NCI-H2196 treated with DMSO at 0.1 percent for 48 hours (cell line): ENCODE data around the gene YWHAE.
"Not testable (repeated sequence)": the region's sequence is repeated elsewhere in the genome, so short reads cannot be mapped to it uniquely, and the experiment has no call there.

Source experiments
- DNase-seq: peaks from one replicate; lab custom pipeline; 2025; ENCODE audit not compliant: unreplicated experiment; lab: John Stamatoyannopoulos, UW

Gene YWHAE

DNA sequence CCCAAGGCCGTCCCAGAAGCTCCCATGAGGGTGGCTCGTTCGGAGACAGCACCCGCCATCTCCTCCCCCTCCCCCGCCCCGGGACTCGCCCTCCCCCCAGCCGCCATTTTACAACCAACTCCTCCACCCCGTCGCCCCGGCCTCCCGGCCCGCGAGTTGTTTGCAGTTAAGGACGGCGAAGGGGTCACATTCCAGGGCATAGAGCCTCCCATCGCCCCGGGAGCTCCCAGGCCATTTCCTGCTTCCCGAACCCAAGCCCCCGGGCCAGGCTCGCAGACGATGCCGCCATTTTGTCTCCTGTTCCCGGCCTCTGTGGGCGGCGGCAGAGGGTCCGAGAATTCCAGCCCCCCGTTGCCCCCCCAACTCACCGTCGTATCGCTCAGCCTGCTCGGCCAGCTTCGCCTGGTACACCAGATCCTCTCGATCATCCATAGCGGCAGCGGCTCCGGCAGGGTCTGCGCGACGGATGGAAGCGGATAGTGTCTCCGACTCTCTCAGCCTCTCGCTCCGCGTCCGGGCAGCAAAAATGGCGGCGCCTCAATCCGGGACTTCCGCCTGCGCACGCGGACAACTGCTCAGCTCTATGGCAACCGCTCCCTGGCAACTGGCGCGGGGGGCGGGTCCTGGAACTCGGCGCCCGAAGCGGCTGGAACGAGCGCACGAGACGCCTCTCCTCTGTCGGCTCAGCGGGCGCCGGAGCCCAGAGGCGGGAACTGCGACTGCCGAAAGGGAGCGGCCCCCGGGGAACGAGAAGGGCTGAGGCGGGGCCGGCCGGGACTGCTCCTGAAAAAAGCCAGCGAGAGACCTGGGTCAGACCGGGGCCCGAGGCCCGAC lies at the start of gene YWHAE:
TSS of gene YWHAE (minus strand) at position 544 of the 834 bp plus-strand sequence. CDS start at position 432, 112 bp downstream.
- DNase-seq, result peak; percentile 65

DNA sequence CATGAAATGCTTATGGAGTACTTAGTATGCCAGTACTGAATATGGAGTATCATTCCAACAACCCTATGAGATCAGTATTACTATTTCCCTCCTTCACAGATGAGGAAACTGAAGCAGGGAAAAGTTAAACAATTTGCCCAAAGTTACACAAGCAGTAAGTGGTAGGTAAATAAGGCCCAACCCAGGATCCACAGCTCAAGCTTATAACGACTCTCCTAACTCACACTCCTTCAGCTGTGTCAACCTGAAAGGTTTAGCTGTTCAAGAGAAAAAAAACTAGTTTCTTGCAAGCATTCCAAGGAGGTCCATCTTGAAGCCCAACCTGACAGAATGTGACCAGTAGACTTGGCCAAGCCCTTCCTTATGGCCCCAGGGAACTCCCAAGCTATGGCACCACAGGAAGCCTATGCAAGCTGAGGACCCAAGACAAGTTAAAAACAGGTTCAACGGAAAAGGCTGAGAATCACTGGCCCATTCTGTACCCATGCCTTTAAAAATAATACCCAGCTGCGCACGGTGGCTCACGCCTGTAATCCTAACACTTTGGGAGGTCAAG lies 49.5 kb upstream of the YWHAE start:
- no peak for DNase-seq

DNA sequence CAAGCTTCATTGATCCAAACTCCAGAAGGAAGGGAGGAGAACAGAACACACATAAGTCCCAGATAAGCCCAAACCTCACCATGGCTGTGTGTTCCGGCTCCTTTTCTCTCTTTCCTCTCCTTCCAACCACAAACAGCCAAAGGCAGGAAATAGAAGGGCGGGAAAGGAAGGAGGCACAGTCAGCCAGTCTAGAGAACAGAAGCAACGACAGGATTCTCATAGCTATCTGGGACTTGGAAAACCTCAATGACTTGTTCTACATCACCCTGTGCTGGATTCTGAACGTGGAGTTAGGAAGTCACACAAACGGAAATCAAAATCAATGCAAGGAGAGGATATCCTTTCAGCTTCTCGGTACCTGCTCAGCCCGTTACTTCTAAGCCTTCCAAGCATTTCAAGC lies 47.0 kb upstream of the YWHAE start:
- no peak for DNase-seq

DNA sequence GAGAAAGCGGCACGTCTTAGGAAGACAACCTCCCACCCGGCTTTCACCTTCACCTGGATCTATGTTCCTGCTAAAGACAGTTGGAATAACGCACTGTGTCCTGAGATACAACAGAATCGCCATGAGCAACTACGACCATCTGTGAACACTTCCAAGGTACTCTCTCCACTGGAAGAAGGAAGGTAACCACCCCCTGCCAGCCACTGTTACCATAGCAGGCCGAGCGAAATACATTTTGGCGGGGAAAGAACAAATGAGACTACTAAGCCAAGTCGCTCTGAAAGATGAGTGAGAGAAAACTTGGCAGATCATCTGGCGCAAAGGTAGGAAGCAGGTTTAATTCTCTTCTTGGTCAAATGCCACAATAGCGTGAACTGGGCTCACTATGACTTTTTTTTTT lies 46.2 kb upstream of the YWHAE start:
- DNase-seq, result no peak

DNA sequence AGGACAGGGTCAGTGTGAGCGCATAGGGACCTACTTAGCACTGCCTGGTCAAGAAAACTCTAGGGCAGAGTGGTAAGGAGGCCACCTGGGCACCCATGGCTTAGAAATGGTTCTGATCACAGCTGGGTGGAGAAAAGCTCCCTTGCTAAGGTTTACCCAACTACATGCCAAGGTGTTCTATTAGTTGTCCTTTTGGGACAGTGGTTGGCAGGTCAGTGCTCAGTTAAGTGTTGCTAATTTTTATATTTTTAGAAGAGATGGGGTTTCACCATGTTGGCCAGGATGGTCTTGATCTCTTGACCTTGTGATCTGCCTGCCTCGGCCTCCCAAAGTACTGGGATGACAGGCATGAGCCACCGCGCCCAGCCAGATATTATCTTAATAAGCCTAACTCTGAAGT lies 45.7 kb upstream of the YWHAE start:
- DNase-seq, result not testable (repeated sequence)

DNA sequence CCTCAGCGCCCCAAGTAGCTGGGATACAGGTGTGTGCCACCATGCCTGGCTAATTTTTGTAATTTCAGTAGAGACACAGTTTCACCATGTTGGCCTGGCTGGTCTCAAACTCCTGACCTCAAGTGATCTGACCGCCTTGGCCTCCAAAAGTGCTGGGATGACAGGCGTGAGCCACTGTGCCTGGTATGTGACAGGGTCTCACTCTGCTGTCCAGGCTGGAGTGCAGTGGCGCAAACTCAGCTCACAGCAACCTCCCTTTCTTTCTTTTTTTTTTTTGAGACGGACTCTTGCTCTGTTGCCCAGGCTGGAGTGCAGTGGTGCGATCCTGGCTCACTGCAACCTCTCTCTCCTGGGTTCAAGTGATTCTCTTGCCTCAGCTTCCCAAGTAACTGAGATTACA lies 42.7 kb upstream of the YWHAE start:
- not testable (repeated sequence) for DNase-seq

DNA sequence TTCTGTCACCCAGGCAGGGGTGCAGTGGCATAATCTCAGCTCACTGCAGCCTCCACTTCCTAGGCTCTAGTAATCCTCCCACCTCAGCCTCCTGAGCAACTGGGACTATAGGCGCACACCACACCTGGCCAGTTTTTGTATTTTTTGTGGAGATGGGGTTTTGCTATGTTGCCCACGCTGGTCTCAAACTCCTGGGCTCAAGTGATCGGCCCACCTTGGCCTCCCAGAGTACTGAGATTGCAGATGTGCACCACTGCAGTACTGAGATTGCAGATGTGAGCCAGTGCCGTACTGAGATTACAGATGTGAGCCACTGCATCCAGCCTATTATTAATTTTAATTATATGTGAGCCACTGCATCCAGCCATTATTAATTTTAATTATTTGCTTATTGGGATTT lies 42.2 kb upstream of the YWHAE start:
- no peak for DNase-seq

DNA sequence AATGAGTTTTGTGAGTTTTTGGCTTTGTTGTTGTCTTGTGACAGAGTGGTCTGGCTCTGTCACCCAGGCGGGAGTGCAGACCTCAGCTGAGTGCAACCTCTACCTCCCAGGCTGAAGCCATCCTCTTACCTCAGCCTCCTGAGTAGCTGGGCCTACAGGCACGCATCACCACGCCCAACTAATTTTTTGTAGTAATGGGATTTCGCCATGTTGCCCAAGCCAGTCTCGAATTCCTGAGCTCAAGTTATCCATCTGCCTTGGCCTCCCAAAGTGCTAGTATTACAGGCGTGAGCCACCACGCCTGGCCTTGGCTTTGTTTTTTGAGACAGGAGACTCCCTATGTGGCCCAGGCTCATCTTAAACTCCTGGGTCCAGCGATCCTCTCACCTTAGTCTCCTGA lies 40.9 kb upstream of the YWHAE start:
- DNase-seq, result no peak

DNA sequence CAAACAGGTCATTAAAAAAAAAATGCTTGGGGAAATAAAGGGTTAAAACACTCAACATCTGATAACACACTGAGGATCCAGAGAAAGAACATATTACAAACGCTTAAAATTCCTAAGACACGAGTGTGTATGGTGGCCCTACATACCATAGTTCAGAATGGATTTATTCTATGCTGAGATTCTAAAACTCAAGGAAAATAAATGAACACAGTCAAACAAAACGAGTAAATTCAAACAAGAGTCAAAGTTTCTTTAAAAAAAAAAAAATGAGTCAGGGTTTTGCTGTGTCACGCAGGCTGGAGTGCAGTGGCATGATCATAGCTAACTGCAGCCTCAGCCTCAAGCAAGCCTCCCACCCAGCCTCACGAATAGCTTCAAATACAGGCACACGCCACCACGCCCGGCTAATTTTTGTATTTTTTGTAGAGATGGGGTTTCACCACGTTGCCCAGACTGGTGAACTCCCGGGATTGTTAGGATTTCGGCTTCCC lies 38.6 kb upstream of the YWHAE start:
- no peak for DNase-seq

DNA sequence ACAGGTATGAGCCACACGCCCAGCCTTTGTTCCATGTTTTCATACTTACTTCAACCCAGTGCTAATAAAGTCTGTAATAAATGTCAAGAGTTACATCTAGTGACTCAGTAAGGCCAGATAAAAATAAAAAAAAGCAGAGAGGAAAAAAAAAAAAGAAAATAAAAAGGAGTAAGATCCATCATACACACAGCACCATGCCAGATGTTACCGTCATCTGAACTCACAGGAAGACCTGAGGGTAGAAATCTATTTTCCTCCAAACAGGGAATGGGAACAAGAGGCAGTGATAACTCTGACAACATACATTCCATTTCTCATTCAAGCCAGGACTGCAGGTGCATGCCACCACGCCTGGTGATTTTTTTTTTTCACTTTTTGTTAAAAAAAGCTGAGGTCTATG lies 35.3 kb upstream of the YWHAE start:
- DNase-seq, result no peak

DNA sequence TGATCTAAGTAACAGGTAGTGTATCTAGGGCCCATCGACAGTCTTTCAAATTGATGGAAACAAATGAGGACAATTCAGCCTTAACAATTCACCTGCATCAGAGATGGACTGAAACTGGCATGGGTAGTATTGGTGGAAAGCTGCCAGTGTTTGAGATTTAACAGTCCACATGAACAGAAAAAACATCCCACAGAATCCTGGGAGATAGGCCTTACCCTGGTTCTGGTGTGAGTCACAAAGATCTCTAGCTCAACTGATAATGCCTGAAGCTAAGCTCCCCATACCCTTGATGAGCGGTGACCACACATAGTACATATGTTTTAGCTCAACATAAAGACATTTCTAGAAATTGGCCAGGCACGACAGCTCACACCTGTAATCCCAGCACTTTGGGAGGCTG lies 34.1 kb upstream of the YWHAE start:
- no peak for DNase-seq

DNA sequence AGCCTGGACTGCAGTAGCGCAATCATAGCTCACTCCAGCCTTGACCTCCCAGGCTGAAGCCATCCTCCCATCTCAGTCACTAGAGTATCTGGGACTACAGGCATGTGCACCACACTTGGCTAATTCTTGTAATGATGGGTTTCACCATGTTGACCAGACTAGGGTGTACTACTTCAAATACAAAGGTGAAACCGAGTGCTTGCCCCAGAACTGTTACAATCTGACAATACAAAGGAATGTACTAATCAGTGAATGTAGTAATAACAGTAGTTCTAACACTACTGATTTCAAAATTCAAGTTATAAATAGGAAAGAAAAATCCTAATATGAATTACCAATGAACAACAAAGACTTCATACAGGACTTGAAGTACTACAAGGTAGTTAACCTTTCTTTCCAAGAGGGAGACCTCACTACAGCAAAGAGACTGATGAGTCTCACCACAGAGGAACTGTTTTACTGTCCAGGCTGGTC lies 31.6 kb upstream of the YWHAE start:
- no peak for DNase-seq

DNA sequence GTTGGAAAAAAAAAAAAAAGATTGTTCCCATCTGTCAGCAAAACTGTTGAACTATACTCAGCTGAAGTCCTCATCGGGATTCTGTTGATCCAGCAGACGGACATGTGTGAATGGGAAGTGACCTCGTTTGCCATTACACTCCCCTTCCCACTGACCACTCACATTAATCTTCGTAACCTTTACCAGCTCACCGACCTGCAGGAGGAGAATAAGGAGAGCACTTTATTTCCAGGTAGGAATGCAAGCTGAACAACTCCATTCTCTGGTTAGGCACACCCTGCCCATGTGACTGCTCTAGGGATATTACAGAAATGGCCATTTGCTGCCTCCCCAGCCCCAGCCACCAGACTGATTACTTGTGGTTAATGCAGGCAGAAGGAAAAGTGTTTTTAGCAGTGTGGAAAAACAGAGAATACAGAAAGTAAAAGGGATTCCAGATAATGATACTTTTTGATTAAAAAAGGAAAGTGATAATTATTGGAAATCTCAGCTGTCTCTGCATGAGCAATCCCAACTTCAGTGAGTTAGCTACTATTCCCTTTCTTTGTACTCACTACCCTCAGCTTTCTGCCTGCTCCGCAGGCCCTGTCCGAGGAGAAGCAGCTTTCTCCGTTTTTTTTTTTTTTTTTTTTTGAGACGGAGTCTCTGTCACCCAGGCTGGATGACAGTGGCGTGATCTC lies 23.6 kb upstream of the YWHAE start:
- no peak for DNase-seq

DNA sequence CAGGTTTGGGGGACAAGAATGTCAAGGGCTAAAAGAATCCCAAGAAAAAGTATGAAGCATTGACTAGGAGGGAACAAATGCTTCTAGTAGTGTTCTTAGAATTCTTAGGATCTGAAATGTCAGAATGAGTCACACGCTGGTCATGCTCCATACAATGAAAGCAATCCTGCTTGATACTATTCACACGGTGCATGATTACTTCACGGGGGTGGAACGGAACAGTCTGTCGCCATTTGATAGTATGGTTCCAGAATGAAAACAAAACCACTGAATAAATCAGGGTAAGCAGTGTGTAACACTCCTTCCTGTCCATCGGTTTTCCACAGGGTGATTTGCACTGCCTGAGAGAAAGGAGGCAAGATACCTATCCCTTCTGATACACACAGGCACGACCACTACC lies 22.9 kb upstream of the YWHAE start:
- no peak for DNase-seq

DNA sequence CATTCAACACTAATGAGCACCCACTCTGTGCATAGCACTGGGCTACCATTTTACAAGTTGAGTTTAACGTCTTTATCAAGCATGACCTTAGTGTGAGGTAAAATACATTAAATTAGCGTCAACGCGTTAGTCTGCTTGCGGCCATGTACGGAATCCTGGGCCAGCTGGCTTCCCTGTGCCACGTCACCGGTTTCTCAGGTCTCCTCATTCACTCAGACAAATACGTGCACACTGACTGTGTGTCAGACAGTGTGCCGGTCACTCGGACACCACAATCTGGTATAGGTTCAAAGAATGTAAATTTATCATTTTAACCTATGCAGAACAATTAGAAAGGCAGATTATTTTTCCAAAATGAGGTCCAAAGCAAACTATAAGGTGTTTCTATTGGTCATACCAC lies 21.4 kb upstream of the YWHAE start:
- DNase-seq, result no peak

DNA sequence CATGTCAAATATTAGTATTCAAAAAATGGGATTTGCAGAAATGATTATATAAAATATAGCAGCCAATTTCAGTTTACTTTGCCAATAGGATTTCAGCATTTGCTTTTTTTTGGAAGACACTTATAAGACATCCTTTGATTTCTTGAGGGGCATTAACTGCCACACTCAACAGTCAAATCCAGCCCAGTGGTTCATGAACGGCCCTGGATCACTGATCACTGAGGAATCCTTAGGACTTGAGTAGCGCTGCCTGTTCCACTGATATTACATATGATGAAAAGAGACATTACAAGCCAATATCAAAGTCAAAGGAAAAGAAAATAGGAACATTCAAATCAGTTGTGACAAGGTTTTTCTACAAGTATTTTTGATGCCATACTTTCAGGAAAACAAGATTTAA lies 21.0 kb upstream of the YWHAE start:
- no peak for DNase-seq

DNA sequence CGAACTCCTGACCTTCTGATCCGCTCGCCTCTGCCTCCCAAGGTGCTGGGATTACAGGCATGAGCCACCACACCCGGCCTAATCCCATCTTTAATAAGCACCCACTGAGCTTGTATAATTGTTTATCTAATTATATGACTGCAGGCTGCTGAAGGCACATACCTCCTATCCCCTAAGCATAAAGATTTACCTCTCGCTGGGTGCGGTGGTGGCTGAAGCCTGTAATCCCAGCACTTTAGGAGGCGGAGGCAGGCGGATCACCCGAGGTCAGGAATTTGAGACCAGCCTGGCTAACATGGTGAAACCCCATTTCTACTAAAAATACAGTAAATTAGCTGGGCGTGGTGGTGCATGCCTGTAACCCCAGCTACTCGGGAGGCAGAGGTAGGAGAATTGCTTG lies 20.1 kb upstream of the YWHAE start:
- DNase-seq, result no peak

DNA sequence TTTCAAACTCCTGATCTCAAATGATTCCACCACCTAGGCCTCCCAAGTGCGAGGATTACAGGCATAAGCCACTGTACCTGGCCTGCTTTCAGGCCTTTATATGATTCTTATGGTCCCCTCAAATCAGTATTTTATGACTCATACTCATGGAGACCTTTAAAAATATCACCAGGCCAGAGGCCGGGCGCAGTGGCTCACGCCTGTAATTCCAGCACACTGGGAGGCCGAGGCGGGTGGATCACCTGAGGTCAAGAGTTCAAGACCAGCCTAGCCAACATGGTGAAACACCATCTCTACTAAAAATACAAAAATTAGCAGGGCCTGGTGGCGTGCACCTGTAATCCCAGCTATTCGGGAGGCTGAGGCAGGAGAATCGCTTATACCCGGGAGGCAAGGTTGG lies 18.5 kb upstream of the YWHAE start:
- DNase-seq, result not testable (repeated sequence)

DNA sequence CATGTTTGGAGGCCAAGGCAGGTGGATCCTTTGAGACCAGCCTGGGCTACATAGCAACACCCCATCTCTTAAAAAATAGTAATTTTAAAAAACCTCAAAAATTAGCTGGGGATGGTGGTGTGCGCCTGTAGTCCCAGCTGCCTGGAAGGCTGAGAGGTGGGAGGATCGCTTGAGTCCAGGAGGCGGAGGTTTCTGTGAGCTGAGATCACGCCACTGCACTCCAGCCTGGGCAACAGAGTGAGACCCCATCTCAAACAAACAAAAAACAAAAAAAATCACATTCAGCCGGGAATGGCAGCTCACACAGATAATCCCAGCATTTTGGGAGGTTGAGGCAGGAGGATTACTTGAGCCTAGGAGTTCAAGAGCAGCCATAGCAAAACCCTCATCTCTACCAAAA lies 16.4 kb upstream of the YWHAE start:
- DNase-seq, result no peak

DNA sequence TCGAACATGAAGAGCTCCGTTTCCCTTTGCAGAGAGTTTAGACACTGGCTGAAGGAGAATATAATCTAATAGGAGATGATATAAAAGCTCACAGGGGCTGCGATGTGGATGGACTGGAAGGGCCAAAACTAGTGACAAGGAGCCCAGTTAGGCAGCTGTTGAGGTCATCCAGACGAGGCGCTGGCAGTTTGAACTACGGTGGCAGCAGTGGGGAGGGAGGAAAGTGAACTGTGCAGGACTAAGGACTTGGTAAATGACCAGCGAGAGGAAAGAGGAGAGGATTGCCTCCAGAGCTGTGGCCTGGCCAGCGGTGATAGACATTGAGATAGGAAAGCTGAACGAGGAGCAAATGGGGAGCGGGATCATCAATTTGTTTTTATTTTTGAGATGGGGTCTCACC lies 14.6 kb upstream of the YWHAE start:
- DNase-seq, result no peak

DNA sequence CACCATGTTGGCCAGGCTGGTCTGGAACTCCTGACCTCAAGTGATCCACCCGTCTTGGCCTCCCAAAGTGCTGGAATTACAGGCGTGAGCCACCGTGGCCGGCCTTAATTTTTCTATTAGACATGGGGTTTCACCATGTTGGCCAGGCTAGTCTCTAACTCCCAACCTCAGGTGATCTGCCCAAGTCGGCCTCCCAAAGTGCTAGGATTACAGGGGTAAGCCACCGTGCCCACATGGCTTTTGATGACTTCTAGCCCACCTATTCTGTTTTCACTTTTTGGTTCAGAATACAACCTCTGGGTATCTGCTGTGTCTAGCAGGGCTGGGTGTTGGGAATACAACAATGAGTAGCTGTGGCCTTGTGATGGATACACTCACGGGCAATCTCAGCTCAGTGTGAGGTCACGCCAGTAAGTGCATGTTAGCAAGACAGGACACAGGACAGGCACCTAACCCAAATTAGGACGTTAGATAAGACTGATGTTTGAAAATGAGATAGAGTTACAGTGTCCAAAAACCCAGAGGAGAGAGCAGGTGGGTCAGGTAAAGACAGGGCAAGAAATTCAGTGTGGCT lies 14.1 kb upstream of the YWHAE start:
- DNase-seq, result no peak
